HepG2 (cell line): ENCODE measurements around the gene CDK18. TPM values are rescaled to one million over a fixed set of nuclear protein-coding genes. Genes with fewer than 3 reads are reported as not detected.

Experiments used
- CENPT ChIP-seq: sonication (generic); formaldehyde crosslinking; IDR thresholded peaks from 2 replicates; pipeline ENCODE4 v1.8.0; 2022; ENCODE audit warnings: low read depth, mild to moderate bottlenecking, moderate library complexity, missing genetic modification reagents
- EEA1 ChIP-seq: sonication (generic); formaldehyde crosslinking; IDR thresholded peaks from 2 replicates; pipeline ENCODE4 v1.5.1; 2020; ENCODE audit warnings: mild to moderate bottlenecking, missing genetic modification reagents, borderline replicate concordance
- EHMT2 ChIP-seq: fragments of 200-600 bp; sonication (generic); IDR thresholded peaks from 2 replicates; pipeline ENCODE4 v1.7.0; 2017; ENCODE audit warnings: antibody characterized with exemption, low read depth, low read length, borderline replicate concordance
- JARID2 ChIP-seq: sonication (generic); formaldehyde crosslinking; IDR thresholded peaks from 2 replicates; pipeline ENCODE4 v1.8.1; 2023; ENCODE audit warnings: missing genetic modification reagents, inconsistent platforms; ENCODE audit not compliant: insufficient replicate concordance
- MEIS2 ChIP-seq: sonication (generic); formaldehyde crosslinking; IDR thresholded peaks from 2 replicates; pipeline ENCODE4 v1.9.0; 2021; ENCODE audit warnings: mild to moderate bottlenecking, missing genetic modification reagents
- POGZ ChIP-seq: sonication (generic); formaldehyde crosslinking; IDR thresholded peaks from 2 replicates; pipeline ENCODE4 v1.4.0; 2020; ENCODE audit warnings: mild to moderate bottlenecking, missing genetic modification reagents
- POLR2AphosphoS5 ChIP-seq: IDR thresholded peaks from 2 replicates; pipeline ENCODE4 v1.6.1; 2012; ENCODE audit warnings: low read depth, low read length
- RBAK ChIP-seq: sonication (generic); formaldehyde crosslinking; IDR thresholded peaks from 2 replicates; pipeline ENCODE4 v1.5.1; 2020; ENCODE audit warnings: mild to moderate bottlenecking, missing genetic modification reagents
- SETDB1 ChIP-seq: sonication (generic); formaldehyde crosslinking; IDR thresholded peaks from 2 replicates; pipeline ENCODE4 v1.5.1; 2020; ENCODE audit warnings: missing genetic modification reagents, mild to moderate bottlenecking, borderline replicate concordance
- SP140L ChIP-seq: sonication (generic); formaldehyde crosslinking; IDR thresholded peaks from 2 replicates; pipeline ENCODE4 v1.4.0; 2020; ENCODE audit warnings: missing genetic modification reagents, borderline replicate concordance
- U2AF2 ChIP-seq: fragments of 200-400 bp; formaldehyde crosslinking; IDR thresholded peaks from 2 replicates; pipeline ENCODE4 v1.6.1; 2017; ENCODE audit warnings: low read depth, mild to moderate bottlenecking, low read length
- ZNF629 ChIP-seq: sonication (generic); formaldehyde crosslinking; conservative IDR thresholded peaks from 2 replicates; pipeline ENCODE4 v1.5.0; 2020; ENCODE audit warnings: missing genetic modification reagents
- ZNF792 ChIP-seq: IDR thresholded peaks from 2 replicates; pipeline ENCODE4 v1.6.1; 2016
- polyA plus RNA-seq, 8 experiments: library from polyadenylated mRNA; depleted of rRNA in 3 of 8; stranded (reverse) in 7 of 8; unstranded in 1 of 8; fragments of >200 nt; fragmentation: Illumina TruSeq in 4 of 8; extraction: Trizol in 4 of 8; gene quantifications; 2 replicates each; pipeline versions ENCODE4 v1.2.1 to v1.2.3, GENCODE V29; 2011 to 2016; ENCODE audit warnings: low read depth in 4 of 8, missing spikeins in 1 of 8, mixed read lengths in 1 of 8; ENCODE audit not compliant: insufficient read depth in 1 of 8
- total RNA-seq, 5 experiments: library from RNA; depleted of rRNA; stranded (reverse); fragments of >200 nt; fragmentation: Illumina TruSeq; extraction: Trizol; gene quantifications; 2 replicates each; pipeline ENCODE4 v1.2.3, GENCODE V29; 2016; ENCODE audit warnings: low read depth in 1 of 5
- TF ChIP-seq, protein P1 (sequence below): sonication (generic); formaldehyde crosslinking; IDR thresholded peaks from 2 replicates; pipeline ENCODE4 v1.4.0; 2020; ENCODE audit warnings: mild to moderate bottlenecking, missing genetic modification reagents
- TF ChIP-seq, protein P2 (sequence below): sonication (generic); formaldehyde crosslinking; IDR thresholded peaks from 2 replicates; pipeline ENCODE4 v1.4.0; 2020; ENCODE audit warnings: missing genetic modification reagents, low read depth, mild to moderate bottlenecking, borderline replicate concordance
- TF ChIP-seq, protein P3 (sequence below): sonication (generic); formaldehyde crosslinking; IDR thresholded peaks from 2 replicates; pipeline ENCODE4 v1.8.1; 2023; ENCODE audit warnings: mild to moderate bottlenecking, inconsistent platforms, moderate library complexity, missing genetic modification reagents, borderline replicate concordance
- TF ChIP-seq, protein P4 (sequence below): sonication (generic); formaldehyde crosslinking; conservative IDR thresholded peaks from 2 replicates; pipeline ENCODE4 v1.4.0; 2020; ENCODE audit warnings: missing genetic modification reagents

Gene CDK18
- total and polyA plus RNA-seq, 2 of the 13 experiments (the other 11 are each of a cell fraction or from before 2014, with no cell fraction given) = 6.4 to 38.8 TPM

DNA sequence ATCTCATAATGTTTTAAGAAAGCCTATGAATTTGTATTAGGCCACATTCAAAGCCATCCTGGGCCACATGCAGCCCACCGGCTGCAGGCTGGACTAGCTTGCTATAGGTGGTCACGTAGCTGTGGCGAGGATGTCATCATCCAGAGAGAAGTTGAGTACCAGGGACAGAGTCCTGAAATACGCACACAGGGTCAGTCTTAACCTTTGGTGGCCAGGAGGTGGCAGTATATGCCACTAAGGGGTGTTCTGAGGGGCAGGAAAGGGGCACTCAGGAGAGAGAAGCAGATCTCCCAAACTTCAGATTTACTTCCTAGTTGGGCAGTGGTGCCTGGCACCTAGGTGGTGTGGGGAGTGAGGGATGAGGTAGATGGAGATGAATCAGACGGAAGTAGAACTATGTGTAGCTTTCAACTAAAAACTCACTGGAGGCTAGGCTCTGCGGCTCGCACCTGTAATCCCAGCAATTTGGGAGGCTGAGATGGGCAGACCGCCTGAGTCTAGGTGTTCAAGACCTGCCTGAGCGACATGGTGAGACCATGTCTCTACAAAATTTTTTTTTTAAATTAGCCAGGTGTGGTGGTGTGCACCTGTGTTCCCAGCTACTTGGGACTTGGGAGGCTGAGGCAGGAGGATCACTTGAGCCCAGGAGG, 16.3 kb upstream of the CDK18 start (continued):
- TF ChIP-seq, protein P1, sequence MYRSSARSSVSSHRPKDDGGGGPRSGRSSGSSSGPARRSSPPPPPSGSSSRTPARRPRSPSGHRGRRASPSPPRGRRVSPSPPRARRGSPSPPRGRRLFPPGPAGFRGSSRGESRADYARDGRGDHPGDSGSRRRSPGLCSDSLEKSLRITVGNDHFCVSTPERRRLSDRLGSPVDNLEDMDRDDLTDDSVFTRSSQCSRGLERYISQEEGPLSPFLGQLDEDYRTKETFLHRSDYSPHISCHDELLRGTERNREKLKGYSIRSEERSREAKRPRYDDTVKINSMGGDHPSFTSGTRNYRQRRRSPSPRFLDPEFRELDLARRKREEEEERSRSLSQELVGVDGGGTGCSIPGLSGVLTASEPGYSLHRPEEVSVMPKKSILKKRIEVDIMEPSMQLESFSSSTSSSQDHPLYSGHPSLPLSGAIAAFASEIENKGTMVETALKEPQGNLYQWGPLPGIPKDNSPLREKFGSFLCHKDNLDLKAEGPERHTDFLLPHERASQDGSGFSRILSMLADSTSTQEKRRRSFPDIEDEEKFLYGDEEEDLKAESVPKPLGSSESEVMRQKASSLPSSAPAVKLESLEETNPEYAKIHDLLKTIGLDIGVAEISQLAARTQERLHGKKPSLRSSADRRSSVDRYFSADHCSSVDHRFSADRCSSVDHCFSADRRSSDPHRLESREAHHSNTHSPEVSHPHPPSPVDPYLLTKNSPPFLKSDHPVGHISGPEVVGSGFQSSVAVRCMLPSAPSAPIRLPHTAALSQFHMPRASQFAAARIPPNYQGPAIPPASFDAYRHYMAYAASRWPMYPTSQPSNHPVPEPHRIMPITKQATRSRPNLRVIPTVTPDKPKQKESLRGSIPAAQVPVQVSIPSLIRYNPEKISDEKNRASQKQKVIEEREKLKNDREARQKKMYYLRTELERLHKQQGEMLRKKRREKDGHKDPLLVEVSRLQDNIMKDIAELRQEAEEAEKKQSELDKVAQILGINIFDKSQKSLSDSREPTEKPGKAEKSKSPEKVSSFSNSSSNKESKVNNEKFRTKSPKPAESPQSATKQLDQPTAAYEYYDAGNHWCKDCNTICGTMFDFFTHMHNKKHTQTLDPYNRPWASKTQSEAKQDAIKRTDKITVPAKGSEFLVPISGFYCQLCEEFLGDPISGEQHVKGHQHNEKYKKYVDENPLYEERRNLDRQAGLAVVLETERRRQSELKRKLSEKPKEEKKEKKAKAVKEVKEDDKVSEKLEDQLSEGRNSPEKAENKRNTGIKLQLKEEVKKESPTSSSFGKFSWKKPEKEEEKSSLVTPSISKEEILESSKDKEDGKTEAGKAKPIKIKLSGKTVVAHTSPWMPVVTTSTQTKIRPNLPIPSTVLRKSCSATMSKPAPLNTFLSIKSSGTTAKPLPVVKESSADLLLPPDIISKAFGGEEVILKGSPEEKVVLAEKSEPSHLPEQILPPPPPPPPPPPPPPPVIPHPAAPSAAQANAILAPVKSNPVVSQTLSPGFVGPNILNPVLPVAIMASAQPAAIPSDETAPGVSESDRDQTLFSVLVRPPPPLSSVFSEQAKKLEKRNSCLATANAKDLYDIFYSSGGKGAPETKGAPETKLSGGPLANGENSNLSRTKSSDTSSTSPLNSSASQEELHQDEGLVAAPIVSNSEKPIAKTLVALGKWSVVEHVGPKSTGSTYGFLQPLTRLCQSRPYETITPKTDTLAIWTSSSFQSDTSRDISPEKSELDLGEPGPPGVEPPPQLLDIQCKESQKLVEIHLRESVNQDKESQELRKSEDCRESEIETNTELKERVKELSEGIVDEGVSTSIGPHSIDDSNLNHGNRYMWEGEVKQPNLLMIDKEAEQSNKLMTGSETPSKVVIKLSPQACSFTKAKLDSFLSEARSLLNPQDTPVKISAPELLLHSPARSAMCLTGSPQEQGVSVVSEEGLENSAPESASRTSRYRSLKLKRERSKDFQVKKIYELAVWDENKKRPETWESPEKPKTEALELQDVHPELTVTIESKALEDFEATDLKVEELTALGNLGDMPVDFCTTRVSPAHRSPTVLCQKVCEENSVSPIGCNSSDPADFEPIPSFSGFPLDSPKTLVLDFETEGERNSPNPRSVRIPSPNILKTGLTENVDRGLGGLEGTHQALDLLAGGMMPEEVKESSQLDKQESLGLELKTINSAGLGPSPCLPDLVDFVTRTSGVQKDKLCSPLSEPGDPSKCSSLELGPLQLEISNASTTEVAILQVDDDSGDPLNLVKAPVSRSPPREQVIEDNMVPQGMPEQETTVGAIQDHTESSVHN (CRISPR knock-in tag) = peak; percentile 62; the same call in 1 of the 2 replicates
- no peak for TF ChIP-seq JARID2 (CRISPR knock-in tag)
- no peak for TF ChIP-seq SETDB1 (CRISPR knock-in tag)
- no peak for TF ChIP-seq POGZ (CRISPR knock-in tag)
- TF ChIP-seq RBAK = no peak
- TF ChIP-seq, protein P2, sequence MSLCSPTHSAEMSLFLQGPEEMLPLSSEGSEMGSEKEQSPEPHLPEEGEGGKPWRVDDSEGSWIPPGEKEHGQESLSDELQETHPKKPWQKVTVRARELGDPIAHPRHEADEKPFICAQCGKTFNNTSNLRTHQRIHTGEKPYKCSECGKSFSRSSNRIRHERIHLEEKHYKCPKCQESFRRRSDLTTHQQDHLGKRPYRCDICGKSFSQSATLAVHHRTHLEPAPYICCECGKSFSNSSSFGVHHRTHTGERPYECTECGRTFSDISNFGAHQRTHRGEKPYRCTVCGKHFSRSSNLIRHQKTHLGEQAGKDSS = no peak
- TF ChIP-seq, protein P3, sequence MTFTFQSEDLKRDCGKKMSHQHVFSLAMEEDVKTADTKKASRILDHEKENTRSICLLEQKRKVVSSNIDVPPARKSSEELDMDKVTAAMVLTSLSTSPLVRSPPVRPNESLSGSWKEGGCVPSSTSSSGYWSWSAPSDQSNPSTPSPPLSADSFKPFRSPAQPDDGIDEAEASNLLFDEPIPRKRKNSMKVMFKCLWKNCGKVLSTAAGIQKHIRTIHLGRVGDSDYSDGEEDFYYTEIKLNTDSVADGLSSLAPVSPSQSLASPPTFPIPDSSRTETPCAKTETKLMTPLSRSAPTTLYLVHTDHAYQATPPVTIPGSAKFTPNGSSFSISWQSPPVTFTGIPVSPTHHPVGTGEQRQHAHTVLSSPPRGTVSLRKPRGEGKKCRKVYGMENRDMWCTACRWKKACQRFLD (CRISPR knock-in tag) = no peak
- TF ChIP-seq EEA1 = no peak
- TF ChIP-seq ZNF629 = no peak
- no peak for TF ChIP-seq ZNF792 (CRISPR knock-in tag)
- no peak for TF ChIP-seq EHMT2
- TF ChIP-seq SP140L (CRISPR knock-in tag) = no peak
- no peak for TF ChIP-seq CENPT (CRISPR knock-in tag)
- TF ChIP-seq U2AF2 = no peak
- TF ChIP-seq, protein P4, sequence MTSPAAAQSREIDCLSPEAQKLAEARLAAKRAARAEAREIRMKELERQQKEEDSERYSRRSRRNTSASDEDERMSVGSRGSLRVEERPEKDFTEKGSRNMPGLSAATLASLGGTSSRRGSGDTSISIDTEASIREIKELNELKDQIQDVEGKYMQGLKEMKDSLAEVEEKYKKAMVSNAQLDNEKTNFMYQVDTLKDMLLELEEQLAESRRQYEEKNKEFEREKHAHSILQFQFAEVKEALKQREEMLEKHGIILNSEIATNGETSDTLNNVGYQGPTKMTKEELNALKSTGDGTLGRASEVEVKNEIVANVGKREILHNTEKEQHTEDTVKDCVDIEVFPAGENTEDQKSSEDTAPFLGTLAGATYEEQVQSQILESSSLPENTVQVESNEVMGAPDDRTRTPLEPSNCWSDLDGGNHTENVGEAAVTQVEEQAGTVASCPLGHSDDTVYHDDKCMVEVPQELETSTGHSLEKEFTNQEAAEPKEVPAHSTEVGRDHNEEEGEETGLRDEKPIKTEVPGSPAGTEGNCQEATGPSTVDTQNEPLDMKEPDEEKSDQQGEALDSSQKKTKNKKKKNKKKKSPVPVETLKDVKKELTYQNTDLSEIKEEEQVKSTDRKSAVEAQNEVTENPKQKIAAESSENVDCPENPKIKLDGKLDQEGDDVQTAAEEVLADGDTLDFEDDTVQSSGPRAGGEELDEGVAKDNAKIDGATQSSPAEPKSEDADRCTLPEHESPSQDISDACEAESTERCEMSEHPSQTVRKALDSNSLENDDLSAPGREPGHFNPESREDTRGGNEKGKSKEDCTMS (CRISPR knock-in tag) = no peak
- TF ChIP-seq MEIS2 (CRISPR knock-in tag) = no peak
- no peak for TF ChIP-seq POLR2AphosphoS5
